Caco-2 (cell line): ENCODE measurements around the gene MAN1C1. TPM values are rescaled to one million over a fixed set of nuclear protein-coding genes. Genes with fewer than 3 reads are reported as not detected.

Experiments used
- BruUV-seq: library from RNA; stranded (reverse); fragments of 400-500 nt; replicated peaks from 2 replicates; lab custom pipeline; 2021; lab: Mats Ljungman, UMichigan
- CTCF ChIA-PET: fragments of 300-600 bp; sonication (Branson Sonifier 250); formaldehyde crosslinking; loops from one replicate; lab custom pipeline; 2022; ENCODE audit warnings: antibody characterized with exemption; lab: Charles Lee
- POLR2A ChIA-PET: fragments of 300-600 bp; sonication (Branson Sonifier 250); formaldehyde crosslinking; loops from one replicate; lab custom pipeline; 2022; ENCODE audit warnings: antibody characterized with exemption; lab: Charles Lee
- DNase-seq, 2 experiments: peaks; one replicate each; pipeline versions ENCODE4 v3.0.0 to v3.0.0-alpha.2; 2020 to 2022
- H3K27me3 ChIP-seq: replicated peaks from 2 replicates; pipeline ENCODE4 v1.6.0; 2011; ENCODE audit warnings: low read length; ENCODE audit not compliant: control insufficient read depth, insufficient read depth
- H3K36me3 ChIP-seq: 2 replicates; pipeline ENCODE4 v1.5.1; 2011; ENCODE audit warnings: low read length; ENCODE audit not compliant: control insufficient read depth, insufficient read depth
- H3K4me1 ChIP-seq: fragments of 250-450 bp; sonication (Bioruptor Pico); 2 replicates; pipeline ENCODE4 v1.5.1; 2020; ENCODE audit warnings: mild to moderate bottlenecking
- H3K4me3 ChIP-seq: 2 replicates; pipeline ENCODE4 v1.5.1; 2011; ENCODE audit warnings: low read depth, mild to moderate bottlenecking, control low read depth, low read length
- H3K9me3 ChIP-seq: fragments of 250-450 bp; sonication (Bioruptor Pico); 2 replicates; pipeline ENCODE4 v1.5.1; 2020; ENCODE audit warnings: mild to moderate bottlenecking, moderate library complexity
- H3K27ac Mint-ChIP-seq: one replicate; pipeline ENCODE4 v1.8.0; 2022; ENCODE audit warnings: mixed read lengths; ENCODE audit not compliant: unreplicated experiment
- H3K27me3 Mint-ChIP-seq: one replicate; pipeline ENCODE4 v1.8.0; 2022; ENCODE audit warnings: mixed read lengths; ENCODE audit not compliant: insufficient read depth, unreplicated experiment
- H3K36me3 Mint-ChIP-seq: one replicate; pipeline ENCODE4 v1.8.0; 2022; ENCODE audit warnings: mild to moderate bottlenecking, mixed read lengths; ENCODE audit not compliant: insufficient read depth, unreplicated experiment
- H3K4me1 Mint-ChIP-seq: one replicate; pipeline ENCODE4 v1.8.0; 2022; ENCODE audit warnings: low read depth, mixed read lengths; ENCODE audit not compliant: unreplicated experiment
- H3K4me3 Mint-ChIP-seq: one replicate; pipeline ENCODE4 v1.8.0; 2022; ENCODE audit warnings: mild to moderate bottlenecking, moderate library complexity, mixed read lengths; ENCODE audit not compliant: unreplicated experiment
- H3K9me3 Mint-ChIP-seq: one replicate; pipeline ENCODE4 v1.8.0; 2022; ENCODE audit warnings: mixed read lengths; ENCODE audit not compliant: unreplicated experiment
- CTCF ChIP-seq, 2 experiments: fragments of 200-600 bp in 1 of 2; IDR thresholded peaks; 1 replicate in 1 of 2; 2 replicates in 1 of 2; pipeline versions ENCODE4 v1.5.1 to v1.8.0; 2011 to 2022; ENCODE audit warnings: antibody characterized with exemption in 1 of 2, control low read depth in 1 of 2, inconsistent platforms in 1 of 2, low read depth in 1 of 2, low read length in 1 of 2, mild to moderate bottlenecking in 1 of 2, moderate library complexity in 1 of 2; ENCODE audit not compliant: insufficient read depth in 1 of 2, severe bottlenecking in 1 of 2, unreplicated experiment in 1 of 2
- intact Hi-C: fragments of 100-400 bp; cut with micrococcal nuclease; formaldehyde crosslinking; loops from one replicate; pipeline ENCODE4 v1.10.0; 2022; ENCODE audit not compliant: unreplicated experiment
- total RNA-seq: library from RNA; stranded (reverse); gene quantifications from 2 replicates; pipeline ENCODE4 v1.2.3, GENCODE V29; 2022

The MAN1C1 gene
- total RNA-seq, 1 experiment from 2014 or later, result 2.7 TPM

DNA sequence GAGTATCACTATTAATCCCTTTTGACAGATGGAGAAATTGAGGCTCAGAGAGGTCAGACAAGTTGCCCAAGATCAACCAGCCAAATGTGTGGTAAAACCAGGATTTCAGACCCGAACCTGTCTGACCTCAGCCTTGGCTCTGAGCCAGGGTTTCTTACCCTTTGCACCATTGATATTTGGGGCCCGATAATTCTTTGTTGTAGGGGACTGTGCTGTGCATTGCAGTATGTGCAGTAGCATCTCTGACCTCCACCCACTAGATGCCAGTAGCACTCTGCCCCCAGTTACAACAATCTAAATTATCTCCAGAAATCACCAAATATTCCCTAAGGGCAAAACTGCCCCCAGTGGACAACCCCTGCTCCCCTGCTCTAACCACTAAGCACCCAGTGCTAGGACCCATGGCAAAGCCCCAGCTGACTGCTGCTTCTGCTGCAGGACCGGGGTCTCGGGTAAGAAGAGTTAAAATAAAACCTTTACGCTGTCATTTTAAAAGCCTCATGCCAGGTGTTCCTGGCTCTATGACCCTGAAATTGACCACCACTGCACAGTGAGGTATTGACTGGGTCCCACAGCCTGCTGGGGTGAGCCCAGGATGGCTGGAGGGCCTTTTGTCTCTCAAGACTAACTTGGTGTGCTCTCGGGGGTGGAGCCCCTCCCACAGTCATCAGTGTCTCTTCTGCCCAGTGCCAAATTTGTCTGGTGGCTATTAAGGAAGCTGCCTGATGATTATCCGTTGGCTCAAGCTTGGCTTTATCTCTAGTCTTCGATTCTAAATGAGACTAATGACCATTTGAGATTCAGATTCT lies 5.6 kb upstream of the MAN1C1 start:
- peaks cover 3% of the 10 kb centered on the region for H3K27me3 Mint-ChIP-seq
- ChIA-PET CTCF (no interaction called here), POLR2A (no interaction called here)
- no peaks in the 10 kb centered on the region for H3K9me3 Mint-ChIP-seq
- no peaks in the 10 kb centered on the region for H3K27me3 ChIP-seq
- no TSS peak for BruUV-seq
- peaks cover 8% of the 10 kb centered on the region; the same call in 1 of the 2 replicates for H3K4me1 ChIP-seq
- H3K27ac Mint-ChIP-seq, result no peak overlapping the region
- H3K36me3 Mint-ChIP-seq, result no peaks in the 10 kb centered on the region
- no peaks in the 10 kb centered on the region for H3K9me3 ChIP-seq
- H3K4me3 ChIP-seq, result no peak overlapping the region
- TF ChIP-seq CTCF (IDR thresholded peaks at IDR 0.05; ENCODE audit: insufficient read depth in 1 of 2, low read depth in 1 of 2, low read length in 1 of 2, severe bottlenecking in 1 of 2, unreplicated experiment in 1 of 2), result peak in 1 of 2 experiments; percentile 13
- no peak for DNase-seq
- intact Hi-C loops, result no loop called here
- no peaks in the 10 kb centered on the region; the same call in 1 of the 2 replicates for H3K36me3 ChIP-seq
- peaks cover 14% of the 10 kb centered on the region for H3K4me1 Mint-ChIP-seq
- no peak overlapping the region for H3K4me3 Mint-ChIP-seq

DNA sequence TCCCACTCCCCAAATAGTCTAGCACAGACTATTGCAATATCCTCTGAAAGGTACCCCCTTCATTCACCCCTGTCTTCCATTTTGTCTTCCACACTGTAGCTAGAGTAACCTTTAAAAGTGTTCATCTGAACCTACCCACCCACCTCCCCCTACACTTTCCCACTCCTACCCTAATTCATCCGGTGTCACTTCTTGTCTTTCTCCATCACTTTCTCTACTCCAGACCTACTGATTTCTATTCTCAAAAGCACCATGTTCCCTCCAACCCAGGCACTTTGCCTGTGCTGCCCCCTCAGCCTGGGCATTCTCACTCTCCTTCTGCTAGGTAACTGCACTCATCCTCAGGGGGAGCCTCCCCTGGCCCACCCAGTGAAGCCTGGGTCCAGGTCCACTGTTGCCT lies 4.7 kb upstream of the MAN1C1 start:
- DNase-seq, result no peak
- H3K4me3 Mint-ChIP-seq, result no peak overlapping the region
- no peaks in the 10 kb centered on the region for H3K9me3 ChIP-seq
- intact Hi-C loops, result no loop called here
- H3K36me3 Mint-ChIP-seq, result no peaks in the 10 kb centered on the region
- CTCF ChIA-PET, result no interaction called here
- peaks cover 14% of the 10 kb centered on the region for H3K4me1 Mint-ChIP-seq
- no peak for TF ChIP-seq CTCF (IDR thresholded peaks at IDR 0.05; ENCODE audit: insufficient read depth in 1 of 2, low read depth in 1 of 2, low read length in 1 of 2, severe bottlenecking in 1 of 2, unreplicated experiment in 1 of 2)
- H3K4me3 ChIP-seq, result no peak overlapping the region
- H3K4me1 ChIP-seq, result peaks cover 8% of the 10 kb centered on the region; the same call in 1 of the 2 replicates
- BruUV-seq, result no TSS peak
- peaks cover 3% of the 10 kb centered on the region for H3K27me3 Mint-ChIP-seq
- no peaks in the 10 kb centered on the region; the same call in 1 of the 2 replicates for H3K36me3 ChIP-seq
- H3K27me3 ChIP-seq, result no peaks in the 10 kb centered on the region
- peak overlapping the region; percentile 51 for H3K27ac Mint-ChIP-seq
- POLR2A ChIA-PET, result no interaction called here
- H3K9me3 Mint-ChIP-seq, result no peaks in the 10 kb centered on the region

DNA sequence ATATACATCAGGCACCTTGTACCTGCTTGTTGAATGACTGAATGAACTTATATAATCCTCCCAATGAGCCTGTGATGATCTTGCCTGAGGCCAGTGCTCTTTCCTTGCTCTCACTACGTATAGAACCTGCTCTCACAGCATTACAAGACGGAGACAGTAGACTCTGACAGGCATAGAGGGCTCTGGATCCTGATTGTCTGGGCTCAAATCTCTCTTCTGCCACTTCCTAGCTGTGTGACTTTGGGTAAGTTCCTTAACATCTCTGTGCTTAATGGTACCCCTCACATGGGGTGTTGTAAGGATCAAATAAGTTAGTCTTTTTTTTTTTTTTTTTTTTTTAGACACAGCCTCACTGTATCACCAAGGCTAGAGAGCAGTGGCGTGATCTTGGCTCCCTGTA lies 4.2 kb upstream of the MAN1C1 start:
- Mint-ChIP-seq H3K27ac (peak overlapping the region; percentile 51), H3K36me3 (no peaks in the 10 kb centered on the region), H3K4me3 (no peak overlapping the region), H3K27me3 (peaks cover 3% of the 10 kb centered on the region), H3K4me1 (peaks cover 14% of the 10 kb centered on the region), H3K9me3 (no peaks in the 10 kb centered on the region)
- ChIA-PET POLR2A (no interaction called here), CTCF (no interaction called here)
- no peak for TF ChIP-seq CTCF (IDR thresholded peaks at IDR 0.05; ENCODE audit: insufficient read depth in 1 of 2, low read depth in 1 of 2, low read length in 1 of 2, severe bottlenecking in 1 of 2, unreplicated experiment in 1 of 2)
- Histone ChIP-seq H3K36me3 (no peaks in the 10 kb centered on the region; the same call in 1 of the 2 replicates), H3K4me3 (no peak overlapping the region), H3K9me3 (no peaks in the 10 kb centered on the region), H3K27me3 (no peaks in the 10 kb centered on the region), H3K4me1 (peaks cover 8% of the 10 kb centered on the region; the same call in 1 of the 2 replicates)
- BruUV-seq, result no TSS peak
- intact Hi-C loops, result no loop called here
- no peak for DNase-seq
